SK-N-SH treated with all-trans-retinoic acid at 6 μM for 48 hours (cell line): ENCODE data around the gene PAX3.

Experiments
- ATAC-seq: fragments of 200-7000 bp; cut with Tn5 transposase; 3 replicates; pipeline ENCODE4 v1.9.1; 2020; ENCODE audit warnings: mild to moderate bottlenecking, moderate library complexity
- ARNTL ChIP-seq: fragments of 450-650 bp; formaldehyde crosslinking; IDR thresholded peaks from 2 replicates; pipeline ENCODE4 v1.5.0; 2020; ENCODE audit warnings: low read depth, mild to moderate bottlenecking, moderate library complexity, borderline replicate concordance
- BACH2 ChIP-seq: fragments of 250-450 bp; sonication (Bioruptor Pico); IDR thresholded peaks from 2 replicates; pipeline ENCODE4 v1.9.0; 2021; ENCODE audit warnings: mild to moderate bottlenecking, borderline replicate concordance
- CSDC2 ChIP-seq: fragments of 250-450 bp; sonication (Bioruptor Pico); IDR thresholded peaks from 2 replicates; pipeline ENCODE4 v1.5.0; 2020; ENCODE audit warnings: mild to moderate bottlenecking, moderate library complexity
- ESRRG ChIP-seq: fragments of 250-450 bp; sonication (Bioruptor Pico); IDR thresholded peaks from 2 replicates; pipeline ENCODE4 v1.6.1; 2021; ENCODE audit warnings: mild to moderate bottlenecking
- GLIS3 ChIP-seq: fragments of 250-450 bp; sonication (Bioruptor Pico); IDR thresholded peaks from 2 replicates; pipeline ENCODE4 v1.5.0; 2020; ENCODE audit warnings: mild to moderate bottlenecking, moderate library complexity
- OSR1 ChIP-seq: fragments of 250-450 bp; sonication (Bioruptor Pico); IDR thresholded peaks from 2 replicates; pipeline ENCODE4 v1.8.0; 2022; ENCODE audit warnings: moderate library complexity, mild to moderate bottlenecking, inconsistent platforms
- PPARA ChIP-seq: fragments of 250-450 bp; sonication (Bioruptor Pico); IDR thresholded peaks from 2 replicates; pipeline ENCODE4 v1.5.0; 2020; ENCODE audit warnings: mild to moderate bottlenecking, borderline replicate concordance
- TCF4 ChIP-seq: fragments of 250-450 bp; sonication (Bioruptor Pico); IDR thresholded peaks from 2 replicates; pipeline ENCODE4 v1.8.0; 2021; ENCODE audit warnings: mild to moderate bottlenecking, moderate library complexity, borderline replicate concordance
- TOX ChIP-seq: fragments of 250-450 bp; sonication (Bioruptor Pico); IDR thresholded peaks from 2 replicates; pipeline ENCODE4 v1.8.0; 2021; ENCODE audit warnings: mild to moderate bottlenecking, moderate library complexity, borderline replicate concordance
- ZC3H10 ChIP-seq: fragments of 250-450 bp; sonication (Bioruptor Pico); IDR thresholded peaks from 2 replicates; pipeline ENCODE4 v1.5.1; 2021; ENCODE audit warnings: mild to moderate bottlenecking, moderate library complexity
- ZFP3 ChIP-seq: fragments of 250-450 bp; sonication (Bioruptor Pico); IDR thresholded peaks from 2 replicates; pipeline ENCODE4 v1.5.0; 2020; ENCODE audit warnings: mild to moderate bottlenecking, moderate library complexity
- ZFP30 ChIP-seq: fragments of 450-650 bp; formaldehyde crosslinking; IDR thresholded peaks from 2 replicates; pipeline ENCODE4 v1.5.0; 2022; ENCODE audit warnings: mild to moderate bottlenecking, moderate library complexity
- ZNF565 ChIP-seq: fragments of 450-650 bp; formaldehyde crosslinking; conservative IDR thresholded peaks from 2 replicates; pipeline ENCODE4 v1.5.0; 2020; ENCODE audit warnings: low read depth, mild to moderate bottlenecking, moderate library complexity
- ZNF70 ChIP-seq: fragments of 450-650 bp; formaldehyde crosslinking; IDR thresholded peaks from 2 replicates; pipeline ENCODE4 v1.5.0; 2020; ENCODE audit warnings: mild to moderate bottlenecking, moderate library complexity
- ZNF8 ChIP-seq: fragments of 450-650 bp; formaldehyde crosslinking; IDR thresholded peaks from 2 replicates; pipeline ENCODE4 v1.5.0; 2020; ENCODE audit warnings: mild to moderate bottlenecking, moderate library complexity
- TF ChIP-seq, protein P1 (sequence below): fragments of 250-450 bp; sonication (Bioruptor Pico); IDR thresholded peaks from 2 replicates; pipeline ENCODE4 v1.8.0; 2021; ENCODE audit warnings: low read depth, mild to moderate bottlenecking, moderate library complexity, borderline replicate concordance
- TF ChIP-seq, protein P2 (sequence below): fragments of 250-450 bp; sonication (Bioruptor Pico); IDR thresholded peaks from 2 replicates; pipeline ENCODE4 v1.5.1; 2020; ENCODE audit warnings: low read depth, mild to moderate bottlenecking, moderate library complexity
- TF ChIP-seq, protein P3 (sequence below): fragments of 250-450 bp; sonication (Bioruptor Pico); IDR thresholded peaks from 2 replicates; pipeline ENCODE4 v1.5.1; 2021; ENCODE audit warnings: mild to moderate bottlenecking, moderate library complexity
- TF ChIP-seq, protein P4 (sequence below): fragments of 250-450 bp; sonication (Bioruptor Pico); IDR thresholded peaks from 2 replicates; pipeline ENCODE4 v1.8.0; 2020; ENCODE audit warnings: mild to moderate bottlenecking, moderate library complexity, borderline replicate concordance
- TF ChIP-seq, protein P5 (sequence below): fragments of 250-450 bp; sonication (Bioruptor Pico); IDR thresholded peaks from 2 replicates; pipeline ENCODE4 v1.5.0; 2020; ENCODE audit warnings: mild to moderate bottlenecking, moderate library complexity

The PAX3 gene

DNA sequence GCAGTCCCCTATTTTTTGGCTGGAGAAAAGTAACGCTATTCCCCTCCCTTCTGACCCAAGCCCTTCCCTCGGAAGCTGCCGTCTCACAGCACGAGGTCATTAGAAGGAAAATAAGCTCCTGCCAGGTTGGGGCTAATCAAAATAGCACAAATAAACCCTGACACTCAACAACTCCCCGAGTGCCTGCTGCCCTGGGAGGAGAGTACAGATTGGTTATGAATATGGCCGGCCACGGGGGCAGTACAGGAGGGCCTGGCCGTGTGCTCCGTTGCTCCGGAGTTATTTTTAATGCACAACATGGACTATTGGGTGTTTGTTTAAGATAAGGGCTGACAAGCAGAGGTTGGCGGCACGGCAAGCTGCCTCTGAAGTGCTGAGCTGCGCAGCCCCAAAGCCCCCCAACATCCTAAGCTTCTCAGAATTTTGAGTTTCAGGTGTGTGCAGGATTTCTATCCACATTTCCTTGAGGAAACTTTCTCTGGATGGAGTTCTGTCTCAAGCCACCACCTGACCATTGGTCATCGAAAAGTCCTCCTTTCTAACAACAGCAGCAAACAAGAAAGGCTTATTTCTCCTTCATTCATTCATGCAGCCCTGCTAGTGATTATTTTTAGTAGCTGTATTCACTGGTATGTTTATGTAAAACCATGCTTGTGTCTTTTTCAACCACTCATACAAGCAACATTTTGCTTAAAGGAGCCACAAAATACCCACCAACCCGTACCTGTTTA lies 58.7 kb downstream of the PAX3 start:
- no peak for TF ChIP-seq CSDC2 (CRISPR knock-in tag)
- TF ChIP-seq, protein P1, sequence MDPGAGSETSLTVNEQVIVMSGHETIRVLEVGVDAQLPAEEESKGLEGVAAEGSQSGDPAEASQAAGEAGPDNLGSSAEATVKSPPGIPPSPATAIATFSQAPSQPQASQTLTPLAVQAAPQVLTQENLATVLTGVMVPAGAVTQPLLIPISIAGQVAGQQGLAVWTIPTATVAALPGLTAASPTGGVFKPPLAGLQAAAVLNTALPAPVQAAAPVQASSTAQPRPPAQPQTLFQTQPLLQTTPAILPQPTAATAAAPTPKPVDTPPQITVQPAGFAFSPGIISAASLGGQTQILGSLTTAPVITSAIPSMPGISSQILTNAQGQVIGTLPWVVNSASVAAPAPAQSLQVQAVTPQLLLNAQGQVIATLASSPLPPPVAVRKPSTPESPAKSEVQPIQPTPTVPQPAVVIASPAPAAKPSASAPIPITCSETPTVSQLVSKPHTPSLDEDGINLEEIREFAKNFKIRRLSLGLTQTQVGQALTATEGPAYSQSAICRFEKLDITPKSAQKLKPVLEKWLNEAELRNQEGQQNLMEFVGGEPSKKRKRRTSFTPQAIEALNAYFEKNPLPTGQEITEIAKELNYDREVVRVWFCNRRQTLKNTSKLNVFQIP, result no peak
- no peak for TF ChIP-seq ESRRG (CRISPR knock-in tag)
- TF ChIP-seq PPARA (CRISPR knock-in tag), result no peak
- TF ChIP-seq OSR1 (CRISPR knock-in tag), result no peak
- no peak for TF ChIP-seq ZC3H10 (CRISPR knock-in tag)
- TF ChIP-seq ZFP3 (CRISPR knock-in tag), result no peak
- TF ChIP-seq, protein P2, sequence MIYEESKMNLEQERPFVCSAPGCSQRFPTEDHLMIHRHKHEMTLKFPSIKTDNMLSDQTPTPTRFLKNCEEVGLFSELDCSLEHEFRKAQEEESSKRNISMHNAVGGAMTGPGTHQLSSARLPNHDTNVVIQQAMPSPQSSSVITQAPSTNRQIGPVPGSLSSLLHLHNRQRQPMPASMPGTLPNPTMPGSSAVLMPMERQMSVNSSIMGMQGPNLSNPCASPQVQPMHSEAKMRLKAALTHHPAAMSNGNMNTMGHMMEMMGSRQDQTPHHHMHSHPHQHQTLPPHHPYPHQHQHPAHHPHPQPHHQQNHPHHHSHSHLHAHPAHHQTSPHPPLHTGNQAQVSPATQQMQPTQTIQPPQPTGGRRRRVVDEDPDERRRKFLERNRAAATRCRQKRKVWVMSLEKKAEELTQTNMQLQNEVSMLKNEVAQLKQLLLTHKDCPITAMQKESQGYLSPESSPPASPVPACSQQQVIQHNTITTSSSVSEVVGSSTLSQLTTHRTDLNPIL (CRISPR knock-in tag), result no peak
- TF ChIP-seq ZNF565 (CRISPR knock-in tag), result no peak
- TF ChIP-seq ZFP30, result no peak
- no peak for TF ChIP-seq BACH2 (CRISPR knock-in tag)
- TF ChIP-seq ZNF8 (CRISPR knock-in tag), result no peak
- ATAC-seq, result no peak

DNA sequence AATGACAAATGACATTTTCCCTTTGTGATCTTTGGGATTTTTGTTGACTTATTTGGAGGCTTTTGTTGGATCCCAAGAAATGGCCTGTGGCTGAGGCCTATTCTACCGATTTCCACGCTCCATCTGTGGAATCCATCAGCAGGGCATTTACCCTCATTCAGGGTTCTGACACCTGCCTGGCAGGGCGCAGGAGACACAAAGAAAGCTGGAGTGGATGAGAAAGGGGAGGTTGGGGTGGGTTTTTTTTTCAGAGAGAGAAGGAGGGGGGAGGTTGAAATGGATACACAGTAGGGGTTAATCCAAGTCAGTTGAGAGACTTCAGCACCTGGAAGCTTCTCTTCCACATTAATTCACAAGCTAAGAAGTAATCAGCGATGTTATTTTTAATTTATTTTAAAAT lies 59.7 kb downstream of the PAX3 start:
- ATAC-seq, result no peak

More for the DNA sequence above, 59.7 kb downstream of the PAX3 start:
- no peak for TF ChIP-seq ZNF8 (CRISPR knock-in tag)
- no peak for TF ChIP-seq ESRRG (CRISPR knock-in tag)
- TF ChIP-seq ZNF565 (CRISPR knock-in tag), result no peak
- no peak for TF ChIP-seq ZNF70
- TF ChIP-seq BACH2 (CRISPR knock-in tag), result no peak
- TF ChIP-seq, protein P1, result no peak
- TF ChIP-seq, protein P2 (CRISPR knock-in tag), result no peak
- TF ChIP-seq ARNTL (CRISPR knock-in tag), result no peak
- TF ChIP-seq TCF4 (CRISPR knock-in tag), result no peak
- TF ChIP-seq, protein P3, sequence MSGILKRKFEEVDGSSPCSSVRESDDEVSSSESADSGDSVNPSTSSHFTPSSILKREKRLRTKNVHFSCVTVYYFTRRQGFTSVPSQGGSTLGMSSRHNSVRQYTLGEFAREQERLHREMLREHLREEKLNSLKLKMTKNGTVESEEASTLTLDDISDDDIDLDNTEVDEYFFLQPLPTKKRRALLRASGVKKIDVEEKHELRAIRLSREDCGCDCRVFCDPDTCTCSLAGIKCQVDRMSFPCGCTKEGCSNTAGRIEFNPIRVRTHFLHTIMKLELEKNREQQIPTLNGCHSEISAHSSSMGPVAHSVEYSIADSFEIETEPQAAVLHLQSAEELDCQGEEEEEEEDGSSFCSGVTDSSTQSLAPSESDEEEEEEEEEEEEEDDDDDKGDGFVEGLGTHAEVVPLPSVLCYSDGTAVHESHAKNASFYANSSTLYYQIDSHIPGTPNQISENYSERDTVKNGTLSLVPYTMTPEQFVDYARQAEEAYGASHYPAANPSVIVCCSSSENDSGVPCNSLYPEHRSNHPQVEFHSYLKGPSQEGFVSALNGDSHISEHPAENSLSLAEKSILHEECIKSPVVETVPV (CRISPR knock-in tag), result no peak
- no peak for TF ChIP-seq GLIS3 (CRISPR knock-in tag)
- no peak for TF ChIP-seq TOX (CRISPR knock-in tag)
- TF ChIP-seq PPARA (CRISPR knock-in tag), result no peak
- TF ChIP-seq ZFP3 (CRISPR knock-in tag), result no peak
- TF ChIP-seq, protein P4, sequence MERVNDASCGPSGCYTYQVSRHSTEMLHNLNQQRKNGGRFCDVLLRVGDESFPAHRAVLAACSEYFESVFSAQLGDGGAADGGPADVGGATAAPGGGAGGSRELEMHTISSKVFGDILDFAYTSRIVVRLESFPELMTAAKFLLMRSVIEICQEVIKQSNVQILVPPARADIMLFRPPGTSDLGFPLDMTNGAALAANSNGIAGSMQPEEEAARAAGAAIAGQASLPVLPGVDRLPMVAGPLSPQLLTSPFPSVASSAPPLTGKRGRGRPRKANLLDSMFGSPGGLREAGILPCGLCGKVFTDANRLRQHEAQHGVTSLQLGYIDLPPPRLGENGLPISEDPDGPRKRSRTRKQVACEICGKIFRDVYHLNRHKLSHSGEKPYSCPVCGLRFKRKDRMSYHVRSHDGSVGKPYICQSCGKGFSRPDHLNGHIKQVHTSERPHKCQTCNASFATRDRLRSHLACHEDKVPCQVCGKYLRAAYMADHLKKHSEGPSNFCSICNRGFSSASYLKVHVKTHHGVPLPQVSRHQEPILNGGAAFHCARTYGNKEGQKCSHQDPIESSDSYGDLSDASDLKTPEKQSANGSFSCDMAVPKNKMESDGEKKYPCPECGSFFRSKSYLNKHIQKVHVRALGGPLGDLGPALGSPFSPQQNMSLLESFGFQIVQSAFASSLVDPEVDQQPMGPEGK (CRISPR knock-in tag), result no peak
- TF ChIP-seq, protein P5, sequence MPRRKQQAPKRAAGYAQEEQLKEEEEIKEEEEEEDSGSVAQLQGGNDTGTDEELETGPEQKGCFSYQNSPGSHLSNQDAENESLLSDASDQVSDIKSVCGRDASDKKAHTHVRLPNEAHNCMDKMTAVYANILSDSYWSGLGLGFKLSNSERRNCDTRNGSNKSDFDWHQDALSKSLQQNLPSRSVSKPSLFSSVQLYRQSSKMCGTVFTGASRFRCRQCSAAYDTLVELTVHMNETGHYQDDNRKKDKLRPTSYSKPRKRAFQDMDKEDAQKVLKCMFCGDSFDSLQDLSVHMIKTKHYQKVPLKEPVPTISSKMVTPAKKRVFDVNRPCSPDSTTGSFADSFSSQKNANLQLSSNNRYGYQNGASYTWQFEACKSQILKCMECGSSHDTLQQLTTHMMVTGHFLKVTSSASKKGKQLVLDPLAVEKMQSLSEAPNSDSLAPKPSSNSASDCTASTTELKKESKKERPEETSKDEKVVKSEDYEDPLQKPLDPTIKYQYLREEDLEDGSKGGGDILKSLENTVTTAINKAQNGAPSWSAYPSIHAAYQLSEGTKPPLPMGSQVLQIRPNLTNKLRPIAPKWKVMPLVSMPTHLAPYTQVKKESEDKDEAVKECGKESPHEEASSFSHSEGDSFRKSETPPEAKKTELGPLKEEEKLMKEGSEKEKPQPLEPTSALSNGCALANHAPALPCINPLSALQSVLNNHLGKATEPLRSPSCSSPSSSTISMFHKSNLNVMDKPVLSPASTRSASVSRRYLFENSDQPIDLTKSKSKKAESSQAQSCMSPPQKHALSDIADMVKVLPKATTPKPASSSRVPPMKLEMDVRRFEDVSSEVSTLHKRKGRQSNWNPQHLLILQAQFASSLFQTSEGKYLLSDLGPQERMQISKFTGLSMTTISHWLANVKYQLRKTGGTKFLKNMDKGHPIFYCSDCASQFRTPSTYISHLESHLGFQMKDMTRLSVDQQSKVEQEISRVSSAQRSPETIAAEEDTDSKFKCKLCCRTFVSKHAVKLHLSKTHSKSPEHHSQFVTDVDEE (CRISPR knock-in tag), result no peak
